Lower leg skin (tissue), 3 donors: ENCODE data around the gene GJC2.

Experiments used
- CTCF ChIP-seq, 3 donors: fragments of 450-650 bp; IDR thresholded peaks; one replicate each; pipeline ENCODE4 v1.5.1; 2016; ENCODE audit warnings: antibody characterized with exemption in 3 of 3, mild to moderate bottlenecking in 3 of 3, moderate library complexity in 2 of 3
- POLR2A ChIP-seq, 2 donors: fragments of 450-650 bp; IDR thresholded peaks; one replicate each; pipeline ENCODE4 v1.6.1; 2016 to 2017; ENCODE audit warnings: antibody characterized with exemption in 2 of 2, mild to moderate bottlenecking in 1 of 2, moderate library complexity in 1 of 2

- TF ChIP-seq CTCF (IDR thresholded peaks at IDR 0.05): no peak
- TF ChIP-seq POLR2A (IDR thresholded peaks at IDR 0.05): no peak
Measured at GRCh38 chr1:228122921-228123441, 26.7 kb upstream of the GJC2 start.
